Fibroblast of mammary gland (primary cell): ENCODE data around the gene EME2.

Experiments
- DNase-seq: peaks from one replicate; pipeline ENCODE4 v3.0.0-alpha.2; 2010; ENCODE audit warnings: low read depth
- H3K4me3 ChIP-seq: 2 replicates; pipeline ENCODE4 v1.5.1; 2011; ENCODE audit warnings: low read depth, mild to moderate bottlenecking, low read length, moderate library complexity; ENCODE audit not compliant: control insufficient read depth
- TF ChIP-seq, protein P1 (sequence below): conservative IDR thresholded peaks from 2 replicates; pipeline ENCODE4 v1.5.1; 2011; ENCODE audit warnings: low read depth, low read length, inconsistent platforms; ENCODE audit not compliant: control insufficient read depth, insufficient read depth

Gene EME2

DNA sequence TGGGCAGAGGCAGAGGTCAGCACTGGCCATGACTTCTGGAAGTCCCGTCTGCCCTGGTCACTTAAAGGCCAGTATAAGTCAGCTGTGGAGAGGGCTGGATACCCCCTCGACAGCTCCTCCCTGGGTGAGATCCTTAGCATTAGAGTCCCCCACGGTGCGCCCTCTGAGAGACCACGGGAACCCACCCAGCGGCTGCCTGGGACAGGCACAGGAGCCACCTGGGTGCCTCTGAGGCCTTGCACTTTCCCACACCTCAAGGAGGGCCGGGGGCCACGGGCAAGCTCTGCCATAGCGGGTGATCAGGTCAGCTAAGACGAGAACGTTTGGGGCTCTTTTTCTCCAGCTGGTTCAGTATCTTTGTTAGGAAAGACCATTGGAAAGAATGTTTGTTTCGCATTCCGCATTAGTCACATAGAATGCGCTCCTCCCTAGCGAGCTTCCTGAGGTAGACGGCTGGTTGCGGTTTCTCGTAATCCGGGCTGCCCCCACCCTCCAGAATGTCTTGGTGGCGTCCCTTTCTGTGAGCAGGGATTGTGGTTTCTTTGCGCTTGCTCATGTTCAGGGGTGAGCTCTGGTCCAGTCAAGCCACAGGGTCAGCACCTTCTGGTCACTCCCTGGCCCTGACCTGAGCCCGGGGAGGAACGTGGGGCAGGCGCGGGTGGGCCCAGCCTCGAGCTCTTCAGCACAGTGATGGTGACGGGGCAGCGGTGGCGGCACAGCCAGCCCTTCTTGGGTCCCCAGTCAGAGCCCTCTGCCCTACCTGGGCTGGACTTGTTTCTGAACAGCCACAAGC lies 26.5 kb upstream of the EME2 start:
- TF ChIP-seq, protein P1, sequence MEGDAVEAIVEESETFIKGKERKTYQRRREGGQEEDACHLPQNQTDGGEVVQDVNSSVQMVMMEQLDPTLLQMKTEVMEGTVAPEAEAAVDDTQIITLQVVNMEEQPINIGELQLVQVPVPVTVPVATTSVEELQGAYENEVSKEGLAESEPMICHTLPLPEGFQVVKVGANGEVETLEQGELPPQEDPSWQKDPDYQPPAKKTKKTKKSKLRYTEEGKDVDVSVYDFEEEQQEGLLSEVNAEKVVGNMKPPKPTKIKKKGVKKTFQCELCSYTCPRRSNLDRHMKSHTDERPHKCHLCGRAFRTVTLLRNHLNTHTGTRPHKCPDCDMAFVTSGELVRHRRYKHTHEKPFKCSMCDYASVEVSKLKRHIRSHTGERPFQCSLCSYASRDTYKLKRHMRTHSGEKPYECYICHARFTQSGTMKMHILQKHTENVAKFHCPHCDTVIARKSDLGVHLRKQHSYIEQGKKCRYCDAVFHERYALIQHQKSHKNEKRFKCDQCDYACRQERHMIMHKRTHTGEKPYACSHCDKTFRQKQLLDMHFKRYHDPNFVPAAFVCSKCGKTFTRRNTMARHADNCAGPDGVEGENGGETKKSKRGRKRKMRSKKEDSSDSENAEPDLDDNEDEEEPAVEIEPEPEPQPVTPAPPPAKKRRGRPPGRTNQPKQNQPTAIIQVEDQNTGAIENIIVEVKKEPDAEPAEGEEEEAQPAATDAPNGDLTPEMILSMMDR = no peak
- DNase-seq = peak; percentile 55
- no peak overlapping the region for H3K4me3 ChIP-seq

DNA sequence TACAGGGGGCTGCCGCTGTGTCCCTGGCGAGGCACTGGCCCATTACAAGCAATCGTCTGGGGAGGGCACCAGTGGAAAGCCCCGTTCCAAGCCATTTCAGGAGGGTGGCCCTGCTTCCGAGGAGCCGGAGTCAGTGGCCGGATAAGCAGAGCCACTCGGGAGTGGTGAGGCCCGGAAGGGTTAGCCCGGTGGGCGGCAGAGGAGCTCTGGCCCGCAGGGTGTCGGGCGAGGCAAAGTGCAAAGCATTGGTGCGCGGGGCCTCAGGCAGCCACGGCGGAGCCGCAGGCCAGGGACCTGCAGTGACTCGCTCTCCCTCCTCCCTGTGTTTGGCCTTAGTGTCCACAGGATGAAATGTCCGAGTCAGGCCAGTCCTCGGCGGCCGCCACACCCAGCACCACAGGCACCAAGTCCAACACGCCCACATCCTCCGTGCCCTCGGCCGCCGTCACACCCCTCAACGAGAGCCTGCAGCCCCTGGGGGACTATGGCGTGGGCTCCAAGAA lies 25.9 kb upstream of the EME2 start:
- TF ChIP-seq, protein P1 = no peak
- no peak for DNase-seq
- no peak overlapping the region for H3K4me3 ChIP-seq

DNA sequence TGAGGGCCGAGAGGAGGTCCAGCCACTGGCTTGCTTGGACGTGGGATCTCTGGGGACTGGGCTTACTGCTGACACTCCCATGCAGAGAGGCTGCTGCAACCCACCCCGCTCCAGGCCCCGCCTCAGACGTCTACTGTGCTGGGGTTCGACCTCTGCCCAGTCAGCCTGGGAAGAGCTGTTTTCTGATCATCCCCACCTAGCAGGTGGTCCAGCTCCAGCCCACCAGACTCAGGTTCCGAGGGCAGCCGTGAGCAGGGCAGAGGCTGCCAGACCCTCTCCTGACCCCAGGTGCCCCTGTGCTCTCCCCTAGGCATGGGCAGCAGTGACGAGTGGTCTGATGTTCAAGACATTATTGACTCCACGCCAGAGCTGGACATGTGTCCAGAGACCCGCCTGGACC lies 24.7 kb upstream of the EME2 start:
- H3K4me3 ChIP-seq = no peak overlapping the region
- TF ChIP-seq, protein P1 = no peak
- DNase-seq = no peak

DNA sequence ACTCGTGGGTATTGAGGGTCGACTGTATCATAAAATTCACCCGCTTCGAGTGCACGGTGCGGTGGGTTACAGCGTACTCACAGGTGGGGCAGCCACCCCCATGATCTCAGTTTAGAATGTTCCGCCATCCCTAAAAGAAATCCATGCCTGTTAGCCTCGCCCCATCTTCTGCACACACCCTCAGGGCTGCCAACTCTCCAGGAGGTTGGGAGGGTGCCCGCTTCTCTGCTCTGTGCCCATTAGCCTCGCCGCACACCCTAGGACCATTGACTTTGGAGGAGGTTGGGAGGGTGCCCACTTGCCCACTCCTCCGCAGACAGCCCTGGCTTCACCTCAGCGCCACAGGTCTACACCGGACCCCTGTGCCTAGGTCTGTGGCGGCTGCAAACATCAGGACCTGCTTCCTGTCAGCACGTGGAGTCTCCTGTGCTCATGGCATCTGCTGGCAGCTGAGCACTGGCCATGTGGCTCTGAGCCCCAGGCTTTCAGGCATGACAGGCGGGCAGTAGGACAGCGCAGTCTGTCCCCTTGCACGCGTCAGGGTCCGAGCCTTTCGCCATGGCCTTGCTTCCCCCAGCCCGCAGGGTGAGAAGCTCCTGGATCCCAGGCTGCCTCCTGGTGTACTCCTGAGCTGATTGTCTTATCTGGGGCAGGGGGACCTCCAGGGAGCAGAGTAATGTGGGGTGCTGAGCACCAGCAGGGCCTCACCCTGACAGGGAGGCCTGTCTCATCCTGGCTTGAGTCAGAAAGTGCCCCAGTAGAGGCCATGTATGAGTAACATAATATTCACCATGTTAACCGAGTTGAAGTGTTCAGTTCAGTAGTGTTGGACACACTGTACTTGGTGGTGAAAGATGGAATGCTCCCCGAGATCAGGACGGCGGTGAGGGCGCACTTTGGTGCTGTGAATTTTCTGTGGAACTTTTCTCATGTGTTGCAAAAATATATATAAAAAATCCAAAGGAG lies 23.2 kb upstream of the EME2 start:
- DNase-seq = peak; percentile 52
- TF ChIP-seq, protein P1 = no peak
- H3K4me3 ChIP-seq = no peak overlapping the region

DNA sequence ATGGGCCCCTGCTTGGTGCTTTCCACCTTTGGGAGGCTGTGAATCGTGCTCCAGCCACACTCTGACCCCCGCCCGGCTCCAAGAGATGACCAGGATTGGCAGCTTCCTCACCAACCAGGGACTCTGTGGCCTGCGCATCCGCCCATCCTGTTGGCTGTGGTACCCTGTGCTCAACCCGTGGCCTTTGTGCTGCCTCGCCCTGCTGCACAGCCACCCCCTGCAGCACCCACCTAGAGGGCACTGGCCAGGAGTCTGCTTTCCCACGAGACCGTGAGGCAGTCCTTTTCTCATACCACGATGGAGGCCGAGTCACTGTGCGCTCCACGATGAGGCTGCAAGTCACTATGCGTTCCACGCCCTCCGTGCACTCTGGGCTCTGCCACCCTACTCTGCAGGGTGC lies 20.7 kb upstream of the EME2 start:
- no peak for DNase-seq
- TF ChIP-seq, protein P1 = no peak
- H3K4me3 ChIP-seq = no peak overlapping the region

DNA sequence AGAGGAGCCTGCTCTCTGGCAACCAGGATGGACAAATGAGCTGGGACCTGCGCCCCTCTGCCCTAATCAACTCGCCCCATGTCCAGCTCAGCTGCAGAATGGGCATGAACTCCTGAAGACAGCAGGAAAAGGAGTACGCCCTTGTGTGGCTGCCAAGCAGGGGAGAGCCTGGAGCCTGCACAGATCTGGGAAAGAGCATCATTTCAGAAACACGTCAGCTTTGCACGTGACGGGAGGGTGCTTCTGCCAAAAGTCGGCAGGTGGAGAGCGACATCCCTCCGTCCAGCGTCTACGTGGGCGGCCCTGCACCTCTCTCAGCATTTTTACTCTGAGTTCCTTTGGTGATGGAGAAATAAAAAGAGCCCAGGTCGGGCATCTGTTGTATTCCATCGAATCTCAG lies 19.8 kb upstream of the EME2 start:
- DNase-seq = no peak
- no peak overlapping the region for H3K4me3 ChIP-seq
- TF ChIP-seq, protein P1 = no peak
